GM20431 (cell line): Measurements from ENCODE around the gene CH25H.
"Not testable (repeated sequence)": the region's sequence is repeated elsewhere in the genome, so short reads cannot be mapped to it uniquely, and the experiment has no call there.

Source experiments
- in situ Hi-C: fragments of 300-500 bp; cut with MseI, MboI; formaldehyde crosslinking; loops from one replicate; pipeline ENCODE4 v1.15.0; 2020; ENCODE audit warnings: low sequenced_read_pairs; ENCODE audit not compliant: unreplicated experiment

The CH25H gene

GRCh38 chr10:89206402-89207180 is 526 bp downstream of the CH25H start:
- in situ Hi-C loops, result loop anchor here (10.0 to 25.0 kb wide), 2 partner anchors 182 to 269 kb away; no protein-coding TSS in a partner anchor

GRCh38 chr10:89204621-89205185 is 2.4 kb downstream of the CH25H start:
- in situ Hi-C loops, result loop anchor here (10.0 to 25.0 kb wide), 2 partner anchors 180 to 267 kb away; no protein-coding TSS in a partner anchor

- in situ Hi-C loops, result loop anchor here (10.0 to 25.0 kb wide), 2 partner anchors 178 to 266 kb away; no protein-coding TSS in a partner anchor
Measured at GRCh38 chr10:89203237-89203636, 3.9 kb downstream of the CH25H start.

- in situ Hi-C loops, result loop anchor here (10.0 to 25.0 kb wide), 2 partner anchors 177 to 265 kb away; no protein-coding TSS in a partner anchor
Measured at GRCh38 chr10:89202033-89202425, 5.1 kb downstream of the CH25H start.

GRCh38 chr10:89201345-89202032 is 5.6 kb downstream of the CH25H start:
- in situ Hi-C loops, result loop anchor here (10.0 to 25.0 kb wide), 2 partner anchors 177 to 264 kb away; no protein-coding TSS in a partner anchor

- in situ Hi-C loops, result no loop called here
Measured at GRCh38 chr10:89197473-89197872, 9.6 kb downstream of the CH25H start.

GRCh38 chr10:89191301-89191700 is 15.8 kb downstream of the CH25H start:
- in situ Hi-C loops, result not testable (repeated sequence)

GRCh38 chr10:89189211-89189734 is 17.8 kb downstream of the CH25H start:
- in situ Hi-C loops, result no loop called here

GRCh38 chr10:89185658-89186057 is 21.5 kb downstream of the CH25H start:
- in situ Hi-C loops, result no loop called here

- in situ Hi-C loops, result no loop called here
Measured at GRCh38 chr10:89184638-89185037, 22.5 kb downstream of the CH25H start.

GRCh38 chr10:89183571-89183970 is 23.5 kb downstream of the CH25H start:
- in situ Hi-C loops, result no loop called here

- in situ Hi-C loops, result no loop called here
Measured at GRCh38 chr10:89182894-89183293, 24.2 kb downstream of the CH25H start.

GRCh38 chr10:89175816-89176215 is 31.3 kb downstream of the CH25H start:
- in situ Hi-C loops, result no loop called here

- in situ Hi-C loops, result no loop called here
Measured at GRCh38 chr10:89173075-89173474, 34.0 kb downstream of the CH25H start.

- in situ Hi-C loops, result no loop called here
Measured at GRCh38 chr10:89171996-89172395, 35.1 kb downstream of the CH25H start.

- in situ Hi-C loops, result no loop called here
Measured at GRCh38 chr10:89171263-89171872, 35.7 kb downstream of the CH25H start.

GRCh38 chr10:89168354-89168900 is 38.7 kb downstream of the CH25H start:
- in situ Hi-C loops, result not testable (repeated sequence)

- in situ Hi-C loops, result no loop called here
Measured at GRCh38 chr10:89167915-89168314, 39.2 kb downstream of the CH25H start.

- in situ Hi-C loops, result no loop called here
Measured at GRCh38 chr10:89165923-89166322, 41.2 kb downstream of the CH25H start.

- in situ Hi-C loops, result no loop called here
Measured at GRCh38 chr10:89164920-89165319, 42.2 kb downstream of the CH25H start.
